ENCODE results near the gene DACT2.

The DACT2 gene

DNA sequence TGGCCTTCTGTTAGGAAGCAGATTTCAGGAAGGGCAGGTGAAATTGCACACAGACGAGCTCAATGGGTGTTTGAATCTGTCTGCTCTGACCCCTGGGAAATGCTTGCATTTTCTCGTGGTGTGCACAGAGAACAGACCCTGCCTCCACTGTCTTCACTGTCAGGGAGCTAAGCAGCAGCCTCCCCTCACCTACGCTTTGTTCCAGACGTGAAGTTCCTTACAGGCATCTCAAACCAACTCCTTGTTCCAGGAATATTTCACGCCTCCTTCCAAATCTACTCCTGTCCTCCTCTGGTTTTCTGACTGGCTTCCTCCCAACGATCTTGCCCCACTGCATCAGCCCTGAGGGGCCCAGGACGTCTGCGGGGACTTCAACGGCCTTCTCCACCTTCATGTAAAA is 13.7 kb downstream of the DACT2 start:
- H3K4me3 ChIP-seq (ENCODE audit: control insufficient read depth, low read depth, low read length): no peak overlapping the region
- DNase-seq (ENCODE audit: low read depth): no peak
- TF ChIP-seq, protein P1, sequence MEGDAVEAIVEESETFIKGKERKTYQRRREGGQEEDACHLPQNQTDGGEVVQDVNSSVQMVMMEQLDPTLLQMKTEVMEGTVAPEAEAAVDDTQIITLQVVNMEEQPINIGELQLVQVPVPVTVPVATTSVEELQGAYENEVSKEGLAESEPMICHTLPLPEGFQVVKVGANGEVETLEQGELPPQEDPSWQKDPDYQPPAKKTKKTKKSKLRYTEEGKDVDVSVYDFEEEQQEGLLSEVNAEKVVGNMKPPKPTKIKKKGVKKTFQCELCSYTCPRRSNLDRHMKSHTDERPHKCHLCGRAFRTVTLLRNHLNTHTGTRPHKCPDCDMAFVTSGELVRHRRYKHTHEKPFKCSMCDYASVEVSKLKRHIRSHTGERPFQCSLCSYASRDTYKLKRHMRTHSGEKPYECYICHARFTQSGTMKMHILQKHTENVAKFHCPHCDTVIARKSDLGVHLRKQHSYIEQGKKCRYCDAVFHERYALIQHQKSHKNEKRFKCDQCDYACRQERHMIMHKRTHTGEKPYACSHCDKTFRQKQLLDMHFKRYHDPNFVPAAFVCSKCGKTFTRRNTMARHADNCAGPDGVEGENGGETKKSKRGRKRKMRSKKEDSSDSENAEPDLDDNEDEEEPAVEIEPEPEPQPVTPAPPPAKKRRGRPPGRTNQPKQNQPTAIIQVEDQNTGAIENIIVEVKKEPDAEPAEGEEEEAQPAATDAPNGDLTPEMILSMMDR (conservative IDR thresholded peaks at IDR 0.05; ENCODE audit: control insufficient read depth, insufficient read depth, low read depth, low read length): no peak

DNA sequence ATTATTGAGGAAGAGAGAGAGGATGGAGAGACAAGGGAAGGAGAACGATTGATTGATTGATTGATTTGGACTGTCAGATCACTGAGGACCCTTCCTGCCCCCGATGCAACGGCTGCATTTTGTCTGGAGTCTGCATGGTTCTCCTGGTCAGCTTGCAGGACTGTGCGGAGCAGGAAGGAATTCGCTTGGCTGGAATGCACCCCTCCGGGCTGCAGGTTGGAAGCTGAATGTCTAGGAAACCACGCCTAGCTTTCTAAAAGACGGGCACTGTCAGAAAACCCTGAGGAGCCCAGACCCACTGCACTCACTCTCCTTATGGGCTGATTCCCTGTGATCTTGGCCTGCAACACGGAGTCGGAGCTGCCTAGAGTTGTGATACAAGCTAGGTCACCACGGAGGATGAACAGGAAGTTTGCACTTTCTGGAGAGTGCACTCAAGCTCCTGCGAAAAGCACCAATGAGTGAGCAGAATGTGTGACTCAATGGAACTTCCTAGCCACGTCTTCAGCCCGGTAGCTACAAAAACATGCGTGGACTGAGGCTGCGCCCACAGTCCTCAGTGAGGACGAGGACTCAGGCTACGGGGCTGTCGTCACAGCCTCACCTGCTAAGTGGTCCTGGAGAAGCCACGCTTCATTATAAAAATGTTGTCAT is 14.4 kb downstream of the DACT2 start:
- no peak for DNase-seq (ENCODE audit: low read depth)
- TF ChIP-seq, protein P1 (conservative IDR thresholded peaks at IDR 0.05; ENCODE audit: control insufficient read depth, insufficient read depth, low read depth, low read length): no peak
- no peak overlapping the region for H3K4me3 ChIP-seq (ENCODE audit: control insufficient read depth, low read depth, low read length)

DNA sequence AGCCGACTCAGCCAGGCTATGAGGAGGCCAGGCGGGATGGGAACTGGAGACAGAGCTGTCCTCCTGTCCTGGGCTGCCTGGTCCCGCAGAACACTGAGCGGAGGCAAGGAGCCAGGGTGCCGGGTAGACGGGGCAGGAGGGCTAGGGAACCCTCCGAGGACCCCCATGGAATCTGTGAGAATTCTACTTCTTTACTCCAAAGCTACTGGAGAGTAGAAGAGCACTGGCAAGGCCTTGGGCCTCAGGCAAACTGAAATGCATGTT is 14.9 kb downstream of the DACT2 start:
- no peak for DNase-seq (ENCODE audit: low read depth)
- TF ChIP-seq, protein P1 (conservative IDR thresholded peaks at IDR 0.05; ENCODE audit: control insufficient read depth, insufficient read depth, low read depth, low read length): no peak
- no peak overlapping the region for H3K4me3 ChIP-seq (ENCODE audit: control insufficient read depth, low read depth, low read length)

DNA sequence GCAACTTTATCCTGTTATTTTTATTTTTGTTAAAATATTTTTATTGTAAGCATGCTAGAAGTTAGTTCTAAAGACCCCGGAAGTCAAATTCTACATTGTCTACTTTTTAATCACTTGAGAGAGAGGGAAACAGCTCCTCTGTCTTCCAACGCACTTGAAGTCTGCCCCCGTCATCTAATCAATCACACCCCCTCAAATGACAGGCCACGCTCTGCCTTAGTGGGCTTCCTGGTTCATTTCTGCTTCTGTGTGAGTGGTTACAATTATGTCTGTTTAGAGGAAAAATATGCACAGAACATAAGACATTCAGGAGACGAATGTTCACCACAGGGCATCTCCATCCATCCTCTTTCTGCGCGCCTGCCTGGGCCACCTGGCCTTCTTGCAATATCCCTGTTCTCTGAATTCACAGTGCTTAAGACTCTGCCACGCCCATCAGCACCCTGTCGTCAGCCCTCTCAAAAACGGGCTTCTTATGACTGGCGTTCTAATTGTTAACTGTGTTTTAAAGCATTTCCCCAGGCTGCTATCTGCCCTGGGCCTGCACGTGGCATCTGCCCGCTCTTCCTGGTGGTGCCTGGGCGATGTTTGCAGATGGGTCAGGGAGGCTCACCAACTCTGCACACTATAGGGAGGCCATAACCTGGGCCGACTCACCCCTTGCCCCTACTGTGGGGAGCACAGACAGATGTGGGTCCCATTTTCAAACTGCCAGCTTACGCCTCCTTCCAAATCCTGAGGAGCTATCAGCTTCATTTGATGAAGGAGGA is 15.4 kb downstream of the DACT2 start:
- no peak for DNase-seq (ENCODE audit: low read depth)
- TF ChIP-seq, protein P1 (conservative IDR thresholded peaks at IDR 0.05; ENCODE audit: control insufficient read depth, insufficient read depth, low read depth, low read length): no peak
- no peak overlapping the region for H3K4me3 ChIP-seq (ENCODE audit: control insufficient read depth, low read depth, low read length)

DNA sequence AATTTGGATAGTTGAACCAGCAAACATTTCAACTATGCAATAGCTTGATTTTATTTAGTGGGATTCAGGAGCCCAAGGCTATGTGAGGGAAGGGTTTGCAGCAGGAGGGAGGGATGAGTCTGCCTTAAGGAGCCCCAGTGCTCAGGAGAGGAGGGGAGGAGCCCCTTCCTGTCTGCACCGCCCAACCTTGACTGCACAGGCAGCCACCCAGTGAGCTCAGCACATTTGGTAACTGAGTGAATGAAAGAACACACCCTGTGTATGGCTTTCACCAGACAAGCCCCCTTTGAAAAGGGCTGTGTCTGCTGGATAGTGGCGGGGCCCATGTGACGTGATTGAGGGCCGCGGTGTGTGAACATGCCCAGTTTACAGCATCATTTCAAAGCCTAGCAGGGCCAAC is 17.0 kb downstream of the DACT2 start:
- no peak for DNase-seq (ENCODE audit: low read depth)

DNA sequence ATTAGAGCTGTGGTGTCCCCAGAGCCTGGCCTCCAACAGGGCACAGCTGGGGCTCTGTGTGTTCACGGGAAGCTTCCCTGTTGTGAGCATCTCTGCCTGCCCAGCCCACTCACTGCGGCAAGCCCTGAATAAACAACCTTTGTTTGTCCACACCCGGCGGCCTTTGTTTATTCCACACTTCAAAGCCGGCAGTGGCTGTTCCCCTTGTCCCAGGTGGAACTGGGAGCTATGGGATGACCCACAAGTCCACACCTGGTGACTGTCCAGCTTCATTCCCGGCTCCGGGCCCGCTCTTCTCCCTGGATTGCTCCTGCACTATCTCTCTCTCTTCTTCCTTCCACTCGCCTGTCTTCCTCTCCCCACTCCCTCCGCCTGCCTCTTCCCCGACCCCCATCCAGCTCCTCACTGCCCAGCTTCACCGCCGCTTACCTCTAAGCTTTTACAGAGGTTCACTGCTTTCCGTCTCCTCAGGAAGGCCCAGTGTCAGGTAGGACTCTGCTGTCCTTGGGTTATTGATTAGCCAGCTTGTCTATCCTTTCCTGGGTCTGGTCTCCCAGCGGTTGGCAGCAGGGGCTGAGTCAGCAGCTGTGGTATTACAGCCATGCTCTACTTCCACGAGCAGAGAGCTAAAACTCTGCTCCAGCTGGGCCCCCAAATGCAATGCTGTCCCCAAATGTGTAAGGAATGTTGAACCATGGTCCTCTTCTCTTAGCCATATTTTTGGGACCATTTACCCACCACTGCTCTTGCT is 17.8 kb downstream of the DACT2 start:
- H3K4me3 ChIP-seq (ENCODE audit: control insufficient read depth, low read depth, low read length): no peak overlapping the region
- TF ChIP-seq, protein P1 (conservative IDR thresholded peaks at IDR 0.05; ENCODE audit: control insufficient read depth, insufficient read depth, low read depth, low read length): no peak
- DNase-seq (ENCODE audit: low read depth): no peak

More for the DNA sequence above, 17.0 kb downstream of the DACT2 start:
- TF ChIP-seq, protein P1 (conservative IDR thresholded peaks at IDR 0.05; ENCODE audit: control insufficient read depth, insufficient read depth, low read depth, low read length): no peak
- no peak overlapping the region for H3K4me3 ChIP-seq (ENCODE audit: control insufficient read depth, low read depth, low read length)
